Neural progenitor cell (in vitro differentiated cells): ENCODE results near the gene OR10A4.

ENCODE experiments used
- EZH2 ChIP-seq: fragments of 200-600 bp; sonication (generic); IDR thresholded peaks from 2 replicates; pipeline ENCODE4 v1.6.1; 2017; ENCODE audit warnings: antibody characterized with exemption, mild to moderate bottlenecking, moderate library complexity
- TF ChIP-seq, protein P1 (sequence below): fragments of 200-600 bp; sonication (generic); IDR thresholded peaks from 2 replicates; pipeline ENCODE4 v1.5.1; 2017; ENCODE audit warnings: antibody characterized with exemption, mild to moderate bottlenecking

DNA sequence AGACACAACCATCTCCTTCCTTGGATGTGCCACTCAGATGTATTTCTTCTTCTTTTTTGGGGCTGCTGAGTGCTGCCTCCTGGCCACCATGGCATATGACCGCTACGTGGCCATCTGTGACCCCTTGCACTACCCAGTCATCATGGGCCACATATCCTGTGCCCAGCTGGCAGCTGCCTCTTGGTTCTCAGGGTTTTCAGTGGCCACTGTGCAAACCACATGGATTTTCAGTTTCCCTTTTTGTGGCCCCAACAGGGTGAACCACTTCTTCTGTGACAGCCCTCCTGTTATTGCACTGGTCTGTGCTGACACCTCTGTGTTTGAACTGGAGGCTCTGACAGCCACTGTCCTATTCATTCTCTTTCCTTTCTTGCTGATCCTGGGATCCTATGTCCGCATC lies 489 bp downstream of the OR10A4 start:
- TF ChIP-seq, protein P1, sequence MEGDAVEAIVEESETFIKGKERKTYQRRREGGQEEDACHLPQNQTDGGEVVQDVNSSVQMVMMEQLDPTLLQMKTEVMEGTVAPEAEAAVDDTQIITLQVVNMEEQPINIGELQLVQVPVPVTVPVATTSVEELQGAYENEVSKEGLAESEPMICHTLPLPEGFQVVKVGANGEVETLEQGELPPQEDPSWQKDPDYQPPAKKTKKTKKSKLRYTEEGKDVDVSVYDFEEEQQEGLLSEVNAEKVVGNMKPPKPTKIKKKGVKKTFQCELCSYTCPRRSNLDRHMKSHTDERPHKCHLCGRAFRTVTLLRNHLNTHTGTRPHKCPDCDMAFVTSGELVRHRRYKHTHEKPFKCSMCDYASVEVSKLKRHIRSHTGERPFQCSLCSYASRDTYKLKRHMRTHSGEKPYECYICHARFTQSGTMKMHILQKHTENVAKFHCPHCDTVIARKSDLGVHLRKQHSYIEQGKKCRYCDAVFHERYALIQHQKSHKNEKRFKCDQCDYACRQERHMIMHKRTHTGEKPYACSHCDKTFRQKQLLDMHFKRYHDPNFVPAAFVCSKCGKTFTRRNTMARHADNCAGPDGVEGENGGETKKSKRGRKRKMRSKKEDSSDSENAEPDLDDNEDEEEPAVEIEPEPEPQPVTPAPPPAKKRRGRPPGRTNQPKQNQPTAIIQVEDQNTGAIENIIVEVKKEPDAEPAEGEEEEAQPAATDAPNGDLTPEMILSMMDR: no peak
- no peak for TF ChIP-seq EZH2
